Measurements from ENCODE around the gene BTNL9.

BTNL9 gene

GRCh38 chr5:181109489-181110013 lies 69.5 kb downstream of the BTNL9 start:
- Histone ChIP-seq H3K27ac (ENCODE audit: low read length) (no peak overlapping the region), H3K36me3 (ENCODE audit: control insufficient read depth in 2 of 2, insufficient read depth in 2 of 2, low read length in 2 of 2) (no peaks in the 10 kb centered on the region), H3K9me3 (ENCODE audit: control insufficient read depth in 2 of 2, low read length in 2 of 2) (peaks cover 3 to 4% of the 10 kb centered on the region in 2 donors), H3K4me1 (ENCODE audit: control insufficient read depth, insufficient read depth, low read length) (no peaks in the 10 kb centered on the region), H3K4me3 (ENCODE audit: low read length in 2 of 2) (no peak overlapping the region), H3K9ac (ENCODE audit: low read length in 2 of 2) (no peak overlapping the region), H3K27me3 (ENCODE audit: control insufficient read depth in 1 of 2, insufficient read depth in 2 of 2, low read length in 2 of 2) (peaks cover 44 to 61% of the 10 kb centered on the region in 2 donors)

DNA sequence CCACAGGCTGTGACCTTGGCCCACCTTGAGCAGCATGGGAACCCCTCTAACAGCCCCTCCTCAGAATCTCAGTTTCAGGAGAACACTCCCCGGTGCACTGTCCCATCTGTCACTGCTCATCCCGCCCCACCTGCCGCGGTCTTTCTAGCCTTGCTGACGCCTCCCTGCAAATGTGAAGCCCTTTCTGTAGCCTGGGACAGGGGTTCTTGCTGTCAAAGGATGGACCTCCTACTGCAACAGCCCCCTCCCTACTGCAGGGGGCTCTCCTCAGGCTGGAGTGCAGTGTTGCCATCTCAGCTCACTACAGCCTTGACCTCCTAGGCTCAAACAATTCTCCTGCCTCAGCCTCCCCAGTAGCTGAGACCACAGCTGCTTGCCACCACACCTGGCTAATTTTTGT lies 70.9 kb downstream of the BTNL9 start:
- H3K27ac ChIP-seq (ENCODE audit: low read length), result no peak overlapping the region
- H3K4me3 ChIP-seq (ENCODE audit: low read length in 2 of 2), result no peak overlapping the region
- H3K4me1 ChIP-seq (ENCODE audit: control insufficient read depth, insufficient read depth, low read length), result no peaks in the 10 kb centered on the region
- H3K9ac ChIP-seq (ENCODE audit: low read length in 2 of 2), result no peak overlapping the region
- peaks cover 50 to 76% of the 10 kb centered on the region in 2 donors for H3K27me3 ChIP-seq (ENCODE audit: control insufficient read depth in 1 of 2, insufficient read depth in 2 of 2, low read length in 2 of 2)
- H3K9me3 ChIP-seq (ENCODE audit: control insufficient read depth in 2 of 2, low read length in 2 of 2), result peaks cover 3 to 4% of the 10 kb centered on the region in 2 donors
- no peaks in the 10 kb centered on the region for H3K36me3 ChIP-seq (ENCODE audit: control insufficient read depth in 2 of 2, insufficient read depth in 2 of 2, low read length in 2 of 2)
